Osteocyte (in vitro differentiated cells): ENCODE data around the gene HOMER2. TPM values are rescaled to one million over a fixed set of nuclear protein-coding genes. Genes with fewer than 3 reads are reported as not detected.

Source experiments
- DNase-seq: peaks from one replicate; pipeline ENCODE4 v3.0.0; 2021; ENCODE audit warnings: mixed read lengths; ENCODE audit not compliant: unreplicated experiment; ENCODE audit errors: extremely low spot score
- H3K27ac Mint-ChIP-seq: one replicate; pipeline ENCODE4 v1.8.0; 2021; ENCODE audit warnings: mild to moderate bottlenecking, mixed read lengths; ENCODE audit not compliant: unreplicated experiment
- H3K27me3 Mint-ChIP-seq: one replicate; pipeline ENCODE4 v1.8.0; 2021; ENCODE audit warnings: mixed read lengths; ENCODE audit not compliant: unreplicated experiment
- H3K36me3 Mint-ChIP-seq: one replicate; pipeline ENCODE4 v1.8.0; 2021; ENCODE audit warnings: mixed read lengths; ENCODE audit not compliant: unreplicated experiment
- H3K4me1 Mint-ChIP-seq: one replicate; pipeline ENCODE4 v1.8.0; 2021; ENCODE audit warnings: mixed read lengths; ENCODE audit not compliant: unreplicated experiment
- H3K4me3 Mint-ChIP-seq: one replicate; pipeline ENCODE4 v1.8.0; 2021; ENCODE audit warnings: mild to moderate bottlenecking, moderate library complexity, mixed read lengths; ENCODE audit not compliant: unreplicated experiment
- H3K9me3 Mint-ChIP-seq: one replicate; pipeline ENCODE4 v1.8.0; 2021; ENCODE audit warnings: mixed read lengths; ENCODE audit not compliant: unreplicated experiment
- total RNA-seq: library from RNA; stranded (reverse); gene quantifications from 2 replicates; pipeline ENCODE4 v1.2.1, GENCODE V29; 2021
- TF ChIP-seq, protein P1 (sequence below): fragments of 200-600 bp; sonication (generic); IDR thresholded peaks from 2 replicates; pipeline ENCODE4 v1.5.0; 2021; ENCODE audit warnings: antibody characterized with exemption, mild to moderate bottlenecking, moderate library complexity

The HOMER2 gene
- total RNA-seq, 1 donor from 2014 or later: 6.3 TPM

DNA sequence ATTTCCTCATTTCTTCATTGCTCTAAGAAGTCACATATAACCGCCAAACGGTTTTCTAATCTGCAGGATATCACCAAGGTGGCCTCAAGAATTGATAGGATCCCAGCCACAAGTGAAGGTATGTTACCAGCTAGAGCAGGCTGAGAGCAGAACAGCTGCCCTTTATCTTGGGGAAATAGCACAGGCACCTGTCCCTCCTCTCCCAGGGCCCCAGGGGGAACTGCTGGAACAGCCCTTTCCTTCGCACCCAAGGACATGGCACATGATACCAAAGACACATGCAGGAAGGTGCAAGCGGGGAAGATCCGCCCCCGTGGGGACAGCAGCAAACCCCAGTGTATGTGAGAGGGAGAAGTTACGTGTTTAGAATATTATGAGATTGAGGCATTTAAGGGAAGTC is 35.3 kb downstream of the HOMER2 start:
- Mint-ChIP-seq H3K27ac (no peak overlapping the region), H3K9me3 (no peaks in the 10 kb centered on the region), H3K27me3 (no peaks in the 10 kb centered on the region), H3K4me3 (no peak overlapping the region), H3K4me1 (peaks cover 11% of the 10 kb centered on the region), H3K36me3 (no peaks in the 10 kb centered on the region)
- TF ChIP-seq, protein P1, sequence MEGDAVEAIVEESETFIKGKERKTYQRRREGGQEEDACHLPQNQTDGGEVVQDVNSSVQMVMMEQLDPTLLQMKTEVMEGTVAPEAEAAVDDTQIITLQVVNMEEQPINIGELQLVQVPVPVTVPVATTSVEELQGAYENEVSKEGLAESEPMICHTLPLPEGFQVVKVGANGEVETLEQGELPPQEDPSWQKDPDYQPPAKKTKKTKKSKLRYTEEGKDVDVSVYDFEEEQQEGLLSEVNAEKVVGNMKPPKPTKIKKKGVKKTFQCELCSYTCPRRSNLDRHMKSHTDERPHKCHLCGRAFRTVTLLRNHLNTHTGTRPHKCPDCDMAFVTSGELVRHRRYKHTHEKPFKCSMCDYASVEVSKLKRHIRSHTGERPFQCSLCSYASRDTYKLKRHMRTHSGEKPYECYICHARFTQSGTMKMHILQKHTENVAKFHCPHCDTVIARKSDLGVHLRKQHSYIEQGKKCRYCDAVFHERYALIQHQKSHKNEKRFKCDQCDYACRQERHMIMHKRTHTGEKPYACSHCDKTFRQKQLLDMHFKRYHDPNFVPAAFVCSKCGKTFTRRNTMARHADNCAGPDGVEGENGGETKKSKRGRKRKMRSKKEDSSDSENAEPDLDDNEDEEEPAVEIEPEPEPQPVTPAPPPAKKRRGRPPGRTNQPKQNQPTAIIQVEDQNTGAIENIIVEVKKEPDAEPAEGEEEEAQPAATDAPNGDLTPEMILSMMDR: no peak
- no peak for DNase-seq

DNA sequence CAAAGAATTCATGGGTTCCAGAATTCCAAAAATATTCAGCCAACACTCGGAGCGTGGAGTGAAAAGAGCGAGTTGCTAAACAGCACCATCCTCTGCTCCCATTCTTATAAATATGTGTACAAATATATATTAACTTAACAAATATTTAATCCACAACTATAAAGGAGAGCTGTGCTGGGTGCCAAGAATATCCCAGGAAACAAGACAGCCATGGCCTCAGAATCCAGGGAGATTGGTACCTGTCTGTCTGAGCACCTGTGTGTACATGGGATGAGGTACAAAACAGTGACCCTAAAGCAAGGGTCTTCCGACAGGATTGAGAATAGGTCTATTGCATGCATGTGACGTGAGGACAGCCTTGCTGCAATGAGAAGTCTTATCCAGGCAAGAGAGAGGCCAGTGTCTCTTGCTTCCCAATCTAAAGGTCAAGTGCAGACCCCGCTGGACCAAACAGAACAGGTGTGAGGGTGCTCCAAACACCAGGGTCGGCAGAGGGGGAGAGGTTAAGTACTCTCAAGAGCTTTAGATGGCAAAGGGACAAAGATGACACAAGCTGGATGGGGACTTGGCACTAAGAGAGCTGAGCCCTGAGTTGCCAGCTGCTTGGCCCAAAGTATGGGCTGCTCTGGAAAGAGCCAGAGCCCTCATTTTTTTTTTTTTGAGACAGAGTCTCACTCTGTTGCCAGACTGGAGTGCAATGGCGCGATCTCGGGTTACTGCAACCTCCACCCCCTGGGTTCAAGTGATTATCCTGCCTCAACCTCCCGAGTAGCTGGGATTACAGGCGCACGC is 36.2 kb downstream of the HOMER2 start:
- DNase-seq: no peak
- Mint-ChIP-seq H3K4me3 (no peak overlapping the region), H3K36me3 (no peaks in the 10 kb centered on the region), H3K9me3 (no peaks in the 10 kb centered on the region), H3K4me1 (peaks cover 11% of the 10 kb centered on the region), H3K27ac (no peak overlapping the region), H3K27me3 (no peaks in the 10 kb centered on the region)
- TF ChIP-seq, protein P1: no peak

DNA sequence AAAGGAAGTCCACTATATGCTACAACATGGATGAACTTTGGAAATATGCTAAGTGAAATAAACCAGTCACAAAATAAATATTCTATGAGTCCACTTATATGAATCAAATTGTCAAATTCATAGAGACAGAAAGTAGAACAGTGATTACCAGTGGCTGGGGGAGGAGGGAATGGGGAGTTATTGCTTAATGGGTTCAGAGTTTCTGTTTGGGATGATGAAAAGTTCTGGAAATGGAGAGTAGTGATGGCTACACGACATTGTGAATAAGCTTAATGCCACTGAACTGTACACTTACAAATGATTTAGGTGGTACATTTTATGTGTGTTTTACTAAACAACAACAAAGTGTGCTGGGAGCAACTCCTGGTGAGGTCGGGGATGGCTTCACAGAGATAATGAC is 38.1 kb downstream of the HOMER2 start:
- Mint-ChIP-seq H3K36me3 (no peaks in the 10 kb centered on the region), H3K27me3 (no peaks in the 10 kb centered on the region), H3K9me3 (peaks cover under 1% of the 10 kb centered on the region), H3K27ac (no peak overlapping the region), H3K4me1 (peaks cover 4% of the 10 kb centered on the region), H3K4me3 (no peak overlapping the region)
- TF ChIP-seq, protein P1: no peak
- DNase-seq: no peak

DNA sequence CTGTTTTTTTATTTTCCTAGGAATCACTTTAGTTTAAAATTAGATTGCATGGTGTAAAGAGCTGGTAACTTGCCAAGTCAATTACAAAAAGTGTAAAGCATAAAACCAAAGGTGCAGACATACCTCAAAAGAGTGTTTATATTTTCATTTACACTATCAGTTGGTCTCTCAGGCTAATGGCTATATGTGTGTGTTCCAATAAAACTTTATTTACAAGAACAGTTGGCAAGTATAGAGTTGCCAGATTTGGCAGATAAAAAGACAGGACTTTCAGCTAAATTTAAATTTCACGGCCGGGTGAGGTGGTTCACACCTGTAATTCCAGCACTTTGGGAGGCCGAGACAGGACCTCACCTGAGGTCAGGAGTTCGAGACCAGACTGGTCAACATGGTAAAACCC is 41.1 kb downstream of the HOMER2 start:
- TF ChIP-seq, protein P1: no peak
- Mint-ChIP-seq H3K27ac (no peak overlapping the region), H3K4me1 (no peaks in the 10 kb centered on the region), H3K36me3 (peaks cover 2% of the 10 kb centered on the region), H3K9me3 (peaks cover 6% of the 10 kb centered on the region), H3K27me3 (peaks cover 3% of the 10 kb centered on the region), H3K4me3 (no peak overlapping the region)
- no peak for DNase-seq

DNA sequence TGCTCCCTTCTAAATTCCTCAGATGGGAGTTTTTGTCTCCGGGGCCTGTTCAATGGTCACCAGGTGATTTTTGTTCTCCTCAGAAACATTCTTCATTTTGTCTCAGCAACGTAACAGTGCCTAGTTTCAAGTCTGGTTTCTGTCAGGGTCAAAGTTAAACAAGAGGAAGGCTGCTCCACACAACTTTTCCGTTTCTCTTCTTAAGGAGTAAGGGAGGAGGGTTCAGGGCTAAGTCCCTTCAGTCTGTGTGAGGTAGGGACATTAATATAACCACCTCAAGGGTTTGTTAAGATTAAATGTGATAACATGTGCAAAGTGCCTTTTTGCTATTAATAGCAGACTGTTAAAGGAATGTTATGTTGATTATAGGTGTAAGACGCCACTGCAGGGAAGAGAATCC is 41.8 kb downstream of the HOMER2 start:
- Mint-ChIP-seq H3K27ac (no peak overlapping the region), H3K4me1 (no peaks in the 10 kb centered on the region), H3K36me3 (peaks cover 2% of the 10 kb centered on the region), H3K9me3 (peaks cover 6% of the 10 kb centered on the region), H3K27me3 (peaks cover 3% of the 10 kb centered on the region), H3K4me3 (no peak overlapping the region)
- TF ChIP-seq, protein P1: no peak
- no peak for DNase-seq
